Measurements from ENCODE around the gene CCR8. TPM values are rescaled to one million over a fixed set of nuclear protein-coding genes. Genes with fewer than 3 reads are reported as not detected.
"Not testable (repeated sequence)": the region's sequence is repeated elsewhere in the genome, so short reads cannot be mapped to it uniquely, and the experiment has no call there.

Gene CCR8
- total RNA-seq, 1 donor from 2014 or later = not detected

DNA sequence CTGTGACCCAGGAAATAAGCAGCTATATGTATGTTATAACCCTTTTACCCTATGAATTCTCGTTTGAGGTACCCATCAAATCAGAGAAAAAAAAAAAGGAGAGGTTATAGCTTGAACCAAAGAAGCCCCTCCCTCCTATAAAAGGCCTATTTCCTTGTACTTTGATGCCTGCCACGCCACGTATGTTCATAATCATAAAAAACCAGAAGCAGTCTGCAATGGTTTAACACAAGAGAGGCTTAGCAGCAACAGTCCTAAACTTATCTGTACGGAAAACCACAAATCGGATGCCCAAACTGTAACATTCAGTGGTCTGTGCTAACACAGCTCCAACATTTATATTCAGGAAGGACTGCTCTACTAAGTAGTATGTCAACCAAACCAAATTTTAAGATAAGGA is 21.2 kb downstream of the CCR8 start:
- Histone ChIP-seq H3K4me1 (no peaks in the 10 kb centered on the region), H3K9me3 (no peaks in the 10 kb centered on the region), H3K36me3 (no peaks in the 10 kb centered on the region), H3K27me3 (no peaks in the 10 kb centered on the region), H3K27ac (no peak overlapping the region), H3K4me3 (no peak overlapping the region)
- intact Hi-C loops (cut with DNase I) = no loop called here
- TF ChIP-seq POLR2A (IDR thresholded peaks at IDR 0.05) (no peak), CTCF (IDR thresholded peaks at IDR 0.05) (no peak), POLR2AphosphoS5 (IDR thresholded peaks at IDR 0.05; ENCODE audit: insufficient read depth in 1 of 2, low read depth in 1 of 2) (no peak)
- DNase-seq (ENCODE audit: extremely low spot score in 2 of 2) = no peak

DNA sequence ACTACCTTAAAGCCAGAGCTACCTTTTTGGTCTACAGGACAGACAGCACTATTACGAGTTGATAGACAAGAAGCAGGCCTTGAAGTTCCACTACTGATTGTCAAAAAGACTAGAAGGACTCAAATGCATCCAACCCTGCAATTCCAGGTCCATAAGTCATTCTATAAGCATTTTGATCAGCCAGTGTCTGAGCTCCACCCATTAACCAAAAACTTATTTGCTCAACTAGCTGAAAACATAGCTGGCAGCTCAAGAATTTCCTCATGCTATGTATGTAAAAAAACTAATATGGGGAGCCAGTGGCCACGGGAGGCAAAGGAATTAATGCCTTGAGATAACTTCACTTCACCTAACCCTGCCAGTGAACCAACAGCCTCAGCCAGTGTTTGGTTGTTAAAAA is 21.6 kb downstream of the CCR8 start:
- DNase-seq (ENCODE audit: extremely low spot score in 2 of 2); H3K27me3 ChIP-seq; intact Hi-C loops (cut with DNase I); H3K36me3 ChIP-seq; H3K4me3 ChIP-seq; H3K9me3 ChIP-seq; H3K27ac ChIP-seq; H3K4me1 ChIP-seq: not testable (repeated sequence)

GRCh38 chr3:39353168-39353927 is 23.8 kb downstream of the CCR8 start:
- DNase-seq (ENCODE audit: extremely low spot score in 2 of 2); H3K27ac ChIP-seq; intact Hi-C loops (cut with DNase I); H3K4me3 ChIP-seq; H3K27me3 ChIP-seq; H3K36me3 ChIP-seq; H3K4me1 ChIP-seq; H3K9me3 ChIP-seq: not testable (repeated sequence)

- Histone ChIP-seq H3K9me3 (no peaks in the 10 kb centered on the region), H3K27me3 (no peaks in the 10 kb centered on the region), H3K4me1 (no peaks in the 10 kb centered on the region), H3K27ac (no peak overlapping the region), H3K4me3 (no peak overlapping the region), H3K36me3 (no peaks in the 10 kb centered on the region)
- TF ChIP-seq POLR2AphosphoS5 (IDR thresholded peaks at IDR 0.05; ENCODE audit: insufficient read depth in 1 of 2, low read depth in 1 of 2) = no peak
- TF ChIP-seq POLR2A (IDR thresholded peaks at IDR 0.05) = no peak
- TF ChIP-seq CTCF (IDR thresholded peaks at IDR 0.05) = no peak
- DNase-seq (ENCODE audit: extremely low spot score in 2 of 2) = no peak
- intact Hi-C loops (cut with DNase I) = no loop called here
These were observed 28.8 kb downstream of the CCR8 start for GRCh38 chr3:39358333-39358732.

GRCh38 chr3:39361252-39361927 is 31.9 kb downstream of the CCR8 start:
- no peak for DNase-seq (ENCODE audit: extremely low spot score in 2 of 2)
- Histone ChIP-seq H3K9me3 (no peaks in the 10 kb centered on the region), H3K36me3 (no peaks in the 10 kb centered on the region), H3K27ac (no peak overlapping the region), H3K4me1 (no peaks in the 10 kb centered on the region), H3K4me3 (no peak overlapping the region), H3K27me3 (no peaks in the 10 kb centered on the region)
- intact Hi-C loops (cut with DNase I) = no loop called here
- TF ChIP-seq CTCF (IDR thresholded peaks at IDR 0.05) = no peak
- no peak for TF ChIP-seq POLR2AphosphoS5 (IDR thresholded peaks at IDR 0.05; ENCODE audit: insufficient read depth in 1 of 2, low read depth in 1 of 2)
- TF ChIP-seq POLR2A (IDR thresholded peaks at IDR 0.05) = no peak

GRCh38 chr3:39362192-39362591 is 32.7 kb downstream of the CCR8 start:
- no peak for TF ChIP-seq POLR2A (IDR thresholded peaks at IDR 0.05)
- no peak for TF ChIP-seq POLR2AphosphoS5 (IDR thresholded peaks at IDR 0.05; ENCODE audit: insufficient read depth in 1 of 2, low read depth in 1 of 2)
- no peak for TF ChIP-seq CTCF (IDR thresholded peaks at IDR 0.05)
- Histone ChIP-seq H3K36me3 (no peaks in the 10 kb centered on the region), H3K4me1 (no peaks in the 10 kb centered on the region), H3K27me3 (no peaks in the 10 kb centered on the region), H3K27ac (no peak overlapping the region), H3K9me3 (no peaks in the 10 kb centered on the region), H3K4me3 (no peak overlapping the region)
- no peak for DNase-seq (ENCODE audit: extremely low spot score in 2 of 2)
- intact Hi-C loops (cut with DNase I) = no loop called here

Measured in vagina (tissue), 2 donors.